NCI-H1048 (cell line): ENCODE measurements around the gene MELTF.

Source experiments
- DNase-seq: peaks from one replicate; lab custom pipeline; 2025; lab: John Stamatoyannopoulos, UW

The MELTF gene

DNA sequence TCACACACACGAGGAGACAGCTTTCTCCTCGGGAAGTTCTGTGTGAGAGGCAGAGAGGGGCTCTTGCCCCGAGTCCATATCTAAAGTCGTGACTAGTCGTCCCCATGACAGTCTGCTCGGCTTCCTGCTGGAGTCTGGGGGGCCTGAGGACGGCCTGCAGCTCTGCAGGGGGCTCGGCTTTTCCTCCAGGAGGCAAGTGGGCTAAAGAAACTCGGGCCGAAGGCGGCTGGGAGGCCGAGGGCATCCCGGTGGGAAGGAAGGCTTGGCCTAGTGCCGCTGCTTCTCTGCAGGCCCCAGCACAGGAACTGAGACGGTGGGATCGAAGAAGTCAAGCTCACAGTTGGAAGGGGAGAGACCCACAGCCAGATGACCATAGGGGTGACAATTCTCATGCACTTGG lies 35.6 kb downstream of the MELTF start:
- no peak for DNase-seq

DNA sequence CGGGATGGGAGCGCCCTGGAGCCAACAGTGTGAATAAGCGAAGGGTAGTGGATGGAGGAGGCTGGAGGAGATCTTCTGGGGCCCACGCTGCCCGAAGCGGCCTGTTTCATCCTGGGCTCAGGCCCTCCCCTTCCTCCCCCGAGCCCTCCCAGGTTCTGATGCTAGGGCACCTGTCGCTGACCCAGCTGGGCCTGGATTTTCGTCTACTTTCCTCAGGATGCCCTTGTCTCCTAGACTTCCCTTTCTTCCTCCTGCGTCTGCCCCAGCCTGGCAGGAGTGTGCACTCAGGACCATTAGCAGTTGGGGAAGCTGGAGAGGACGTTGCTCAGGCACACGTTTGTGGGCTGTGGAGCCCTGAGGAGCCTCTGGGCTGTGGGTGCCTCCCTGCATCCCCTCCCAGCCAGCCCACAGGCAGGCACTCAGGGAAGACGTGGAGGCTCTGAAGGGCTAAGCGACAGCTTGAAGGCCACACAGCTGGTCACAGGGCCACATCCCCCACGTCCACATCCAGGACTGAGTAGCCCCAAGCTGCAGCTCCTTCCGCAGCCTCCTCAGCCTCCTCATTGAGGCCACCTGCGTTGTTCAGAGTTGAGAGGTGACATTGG lies 37.1 kb downstream of the MELTF start:
- no peak for DNase-seq

DNA sequence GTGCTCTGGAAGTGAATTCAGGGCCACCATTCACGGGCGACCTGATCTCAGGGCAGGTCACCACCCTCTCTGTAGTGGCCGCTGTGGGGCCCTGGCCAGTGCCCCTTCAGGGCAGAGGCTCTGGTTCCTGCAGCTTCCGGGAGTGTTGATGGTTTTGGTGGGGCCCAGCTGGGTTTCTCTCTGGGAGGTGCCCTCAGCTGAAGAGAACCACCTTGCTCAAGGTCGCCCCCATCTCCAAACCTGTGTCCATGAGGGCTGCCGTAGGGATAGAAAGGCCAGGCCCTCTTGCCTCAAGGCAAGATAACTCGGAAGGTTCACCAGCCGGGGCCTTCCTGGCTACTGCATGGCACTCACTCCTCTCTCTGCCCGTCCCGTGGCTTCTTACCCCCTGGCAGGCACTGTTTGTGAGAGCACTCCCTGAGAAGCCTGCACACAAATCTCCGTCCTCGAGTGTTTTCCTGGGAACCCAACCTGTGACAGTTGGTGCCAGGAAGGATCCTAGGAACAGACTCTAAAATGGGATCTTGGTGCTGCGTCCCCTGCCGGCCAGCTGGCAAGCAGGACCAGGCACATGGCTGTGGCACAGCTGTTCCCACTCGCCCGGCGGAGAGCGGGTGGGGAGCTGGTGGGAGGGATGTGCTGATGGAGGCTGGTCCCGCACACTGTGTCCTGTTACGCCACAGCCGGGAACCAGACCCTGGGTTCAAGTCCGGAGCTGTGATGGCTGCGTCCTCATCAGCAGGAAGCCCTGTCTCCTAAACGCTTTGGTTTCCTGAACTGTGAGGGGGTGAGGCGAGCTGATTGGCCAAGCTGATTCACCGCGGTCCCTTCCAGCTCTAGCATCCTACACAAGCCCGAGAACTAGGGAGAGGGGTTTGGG lies 37.8 kb downstream of the MELTF start:
- DNase-seq = no peak

DNA sequence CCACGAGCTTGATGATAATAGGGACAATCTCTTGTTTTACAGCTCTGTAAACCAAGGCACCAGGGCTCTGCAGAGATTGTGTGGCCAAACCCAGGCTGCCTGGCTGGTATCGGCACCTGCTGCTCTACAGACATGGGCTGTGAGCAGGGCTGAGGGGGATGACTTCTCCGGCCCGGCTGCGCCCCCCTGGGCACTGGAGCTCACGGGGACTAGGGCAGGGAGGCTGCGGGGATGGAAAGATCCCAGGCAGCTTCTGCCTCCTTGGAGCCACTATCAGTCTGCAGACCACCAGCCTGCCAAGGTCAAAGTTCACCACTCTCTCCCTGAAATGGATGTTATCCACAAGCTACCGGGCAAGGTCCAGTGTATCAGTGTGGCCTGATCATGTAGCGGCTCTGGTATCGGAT lies 39.0 kb downstream of the MELTF start:
- DNase-seq = no peak

DNA sequence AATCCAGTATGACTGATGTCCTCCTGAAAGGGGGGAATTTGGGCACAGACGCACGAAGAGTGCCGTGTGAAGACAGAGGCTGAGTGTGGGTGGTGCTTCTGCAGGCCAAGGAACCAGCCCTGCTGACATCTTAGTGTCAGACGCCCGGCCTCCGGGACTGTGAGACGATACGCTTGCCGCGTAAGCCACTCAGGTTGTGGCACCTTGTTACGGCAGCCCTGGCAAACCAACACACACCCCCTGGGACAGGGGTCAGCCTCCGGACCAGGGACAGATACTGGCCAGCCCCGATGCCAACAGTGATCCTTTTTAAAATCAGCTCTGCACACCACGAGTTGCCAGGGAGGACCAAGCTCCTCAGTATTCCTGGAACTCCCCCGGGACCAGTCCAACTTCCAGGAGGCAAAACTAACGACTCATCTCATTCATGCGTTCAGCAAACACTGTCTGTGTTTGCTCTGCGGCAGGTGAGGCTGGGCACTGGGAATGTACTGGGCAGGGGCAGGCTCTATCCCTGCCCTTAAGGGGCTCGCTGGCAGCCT lies 39.8 kb downstream of the MELTF start:
- DNase-seq = no peak

DNA sequence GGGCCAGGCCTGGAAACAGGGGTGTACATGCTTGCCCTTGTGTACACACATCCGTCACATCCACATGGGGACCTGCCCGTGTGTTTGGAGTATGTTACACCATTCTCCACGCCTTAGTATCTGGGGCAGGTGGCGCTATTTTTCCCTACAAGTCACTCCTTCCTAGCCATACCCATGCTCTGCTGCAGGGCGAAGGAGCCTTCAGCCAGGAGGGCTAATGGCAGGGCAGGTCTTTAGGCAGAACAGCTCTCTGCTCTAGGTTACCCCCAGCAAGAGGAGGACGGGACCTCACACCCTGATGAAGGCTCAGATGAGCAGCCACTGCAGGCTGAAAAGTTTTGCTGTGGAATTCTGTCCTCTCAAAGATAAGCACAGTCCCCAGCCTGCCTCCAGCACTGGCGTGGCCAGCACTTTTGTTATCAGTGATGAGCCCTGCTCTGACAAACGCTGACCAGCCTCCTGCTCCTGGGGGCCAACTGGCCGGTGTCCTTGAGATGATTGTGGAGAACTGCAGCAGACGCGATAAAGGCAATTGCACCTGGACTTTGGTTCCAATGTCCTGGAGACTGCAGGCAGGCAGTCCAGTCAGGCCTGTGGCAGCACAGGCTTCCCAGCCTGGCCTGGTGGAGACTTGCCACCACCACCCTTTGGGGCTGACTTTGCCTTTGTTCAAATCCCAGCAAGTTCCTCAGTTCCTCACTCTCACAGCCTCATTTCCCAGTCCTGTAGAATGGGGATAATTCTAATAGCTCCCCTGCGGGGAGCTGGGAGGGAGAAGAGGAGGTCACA lies 41.2 kb downstream of the MELTF start:
- no peak for DNase-seq

DNA sequence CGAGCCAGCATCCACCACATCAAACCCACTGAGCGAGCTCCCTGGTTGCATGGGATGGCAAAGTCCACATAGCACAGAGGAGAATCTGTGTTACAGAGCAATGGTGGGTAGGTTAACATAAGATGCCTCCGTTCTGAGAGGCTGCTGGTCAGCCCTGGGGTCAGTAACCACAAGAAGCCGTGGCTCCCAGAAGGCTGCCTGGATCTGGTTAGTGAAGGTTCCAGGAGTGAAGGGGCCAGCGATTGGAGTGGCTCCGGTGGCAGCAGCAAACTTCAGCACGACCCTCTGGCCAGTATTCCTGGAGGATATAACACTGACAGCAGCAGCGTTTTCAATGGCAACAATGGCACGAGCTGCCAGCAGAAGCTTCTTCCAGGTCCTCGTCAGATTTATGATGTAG lies 42.6 kb downstream of the MELTF start:
- DNase-seq = no peak

DNA sequence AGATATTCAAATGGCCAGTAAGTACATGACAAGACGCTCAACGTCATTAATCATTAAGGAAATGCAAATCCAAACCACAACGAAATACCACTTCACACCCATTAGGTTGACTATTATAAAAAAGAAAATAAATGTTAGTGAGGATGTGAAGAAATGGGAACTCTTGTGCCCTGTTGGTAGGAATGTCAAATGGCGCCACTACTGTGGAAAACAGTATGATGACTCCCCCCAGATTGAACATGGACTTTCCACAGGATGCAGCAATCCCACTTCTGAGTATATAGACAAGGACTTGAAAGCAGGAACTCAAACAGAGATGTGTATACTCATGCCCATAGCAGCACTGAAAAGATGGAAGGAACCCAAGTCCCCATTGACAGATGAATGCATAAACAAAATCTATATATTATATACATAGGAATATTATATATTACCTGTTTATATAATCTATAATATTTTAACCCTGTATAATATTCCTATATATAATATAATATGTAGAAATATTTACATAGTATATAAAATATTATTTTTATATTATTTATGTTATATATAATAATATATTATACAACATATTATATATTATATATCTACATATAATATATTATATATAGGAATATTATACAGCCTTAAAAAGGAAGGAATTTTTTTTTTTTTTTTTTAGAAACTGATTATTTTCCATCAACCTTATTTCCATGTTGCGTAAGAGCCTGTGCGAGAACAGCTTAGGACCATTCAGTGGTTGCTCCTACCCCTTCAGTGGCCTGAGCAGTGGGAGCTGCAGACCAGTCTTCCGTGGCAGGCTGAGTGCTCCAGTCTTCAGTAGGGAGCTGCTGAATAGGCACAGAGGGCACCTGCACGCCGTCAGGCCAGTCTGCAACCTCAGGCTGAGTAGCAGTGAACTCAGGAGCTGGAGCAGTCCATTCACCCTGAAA lies 43.4 kb downstream of the MELTF start:
- DNase-seq = no peak

DNA sequence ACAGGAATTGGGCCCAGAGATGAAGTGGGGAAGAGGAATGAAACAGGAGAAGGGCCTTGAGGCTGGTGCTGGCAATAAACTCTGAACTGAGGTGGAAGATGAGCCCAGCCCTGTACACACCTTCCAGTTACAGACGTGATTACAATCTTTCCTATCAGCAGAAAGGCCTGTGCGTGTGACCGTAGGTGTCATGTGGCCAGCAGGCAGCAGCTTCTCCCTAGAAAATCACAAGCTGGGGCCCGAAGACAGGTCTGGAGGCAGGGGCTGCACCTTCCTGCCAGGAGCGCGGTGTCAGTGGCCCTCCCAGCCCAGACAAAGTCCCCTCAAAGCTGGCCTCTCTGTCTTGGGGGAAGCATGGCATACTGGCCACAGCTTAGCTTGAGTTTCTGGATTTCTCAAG lies 44.3 kb downstream of the MELTF start:
- no peak for DNase-seq

DNA sequence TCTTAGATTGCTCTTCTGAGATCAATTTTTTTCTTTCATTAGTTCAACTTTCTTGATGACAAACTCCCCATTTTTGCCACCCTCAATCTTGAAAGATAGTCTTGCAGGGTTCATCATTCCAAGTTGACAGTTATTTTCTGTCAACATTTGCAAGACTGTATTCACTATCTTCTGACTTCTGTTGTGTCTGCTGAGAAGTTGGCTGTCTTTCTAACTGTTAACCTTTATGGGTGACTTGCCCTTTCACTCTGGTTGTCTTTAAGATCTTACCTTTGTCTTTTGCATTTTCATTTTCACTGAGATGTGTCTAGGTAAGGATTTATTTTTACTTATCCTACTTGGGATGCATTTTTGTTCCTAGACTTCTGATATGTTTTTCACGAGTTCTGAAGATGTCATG lies 46.4 kb downstream of the MELTF start:
- DNase-seq = no peak

DNA sequence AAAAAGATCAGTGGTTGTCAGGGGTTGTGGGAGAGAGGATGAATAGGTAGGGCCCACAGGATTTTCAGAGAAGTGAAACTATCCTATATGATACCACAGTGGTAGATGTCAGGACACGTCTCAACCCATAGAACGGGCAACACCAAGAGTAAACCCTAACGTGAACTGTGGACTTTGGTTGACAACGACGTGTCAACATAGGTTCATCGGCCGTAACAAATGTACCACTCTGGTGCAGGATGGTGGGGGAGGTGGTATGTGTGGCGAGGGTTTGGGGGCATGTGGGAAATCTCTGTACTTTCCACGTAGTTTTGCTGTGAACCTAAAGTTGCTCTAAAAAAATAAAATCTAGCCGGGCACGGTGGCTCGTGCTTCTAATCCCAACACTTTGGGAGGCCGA lies 48.0 kb downstream of the MELTF start:
- no peak for DNase-seq

DNA sequence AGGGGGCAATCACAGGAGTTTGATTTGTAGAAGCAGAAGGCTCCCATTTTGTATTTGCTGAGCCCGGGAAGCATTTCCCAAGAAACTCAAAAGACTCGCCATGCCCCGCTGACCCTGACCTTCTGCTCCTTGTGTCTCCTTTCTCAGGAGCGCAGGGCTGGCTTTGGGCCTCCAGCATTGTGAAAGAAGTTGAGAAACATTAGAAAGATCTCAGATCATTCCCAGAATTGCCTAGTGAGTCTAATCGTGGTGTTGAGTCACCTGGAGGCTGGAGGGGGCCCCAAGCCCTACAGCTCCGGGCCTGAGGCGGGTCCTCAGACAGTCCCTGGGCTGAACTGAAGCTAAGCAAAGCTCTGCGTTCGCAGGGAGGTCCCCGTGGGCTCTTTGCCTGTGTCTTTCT lies 50.1 kb downstream of the MELTF start:
- DNase-seq = no peak

DNA sequence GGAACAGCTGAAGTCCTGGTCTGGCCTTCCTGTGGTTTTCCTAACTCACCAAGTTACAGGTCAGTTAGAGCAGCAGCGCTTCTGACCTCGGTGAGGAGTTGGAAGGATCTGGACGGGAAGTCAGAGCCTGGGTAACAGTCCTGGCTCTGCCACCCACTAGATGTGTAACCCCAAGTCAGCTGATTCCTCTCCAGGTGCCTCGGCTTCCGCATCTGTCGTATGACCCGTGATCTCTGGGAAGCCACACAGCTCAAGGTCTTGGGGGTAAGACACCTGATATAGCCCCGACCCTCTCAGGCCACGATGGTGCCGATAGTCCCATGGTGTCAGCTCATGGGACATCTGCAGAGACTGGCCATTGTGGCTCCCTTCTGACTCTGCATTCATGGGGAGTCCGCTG lies 52.7 kb downstream of the MELTF start:
- DNase-seq = no peak

DNA sequence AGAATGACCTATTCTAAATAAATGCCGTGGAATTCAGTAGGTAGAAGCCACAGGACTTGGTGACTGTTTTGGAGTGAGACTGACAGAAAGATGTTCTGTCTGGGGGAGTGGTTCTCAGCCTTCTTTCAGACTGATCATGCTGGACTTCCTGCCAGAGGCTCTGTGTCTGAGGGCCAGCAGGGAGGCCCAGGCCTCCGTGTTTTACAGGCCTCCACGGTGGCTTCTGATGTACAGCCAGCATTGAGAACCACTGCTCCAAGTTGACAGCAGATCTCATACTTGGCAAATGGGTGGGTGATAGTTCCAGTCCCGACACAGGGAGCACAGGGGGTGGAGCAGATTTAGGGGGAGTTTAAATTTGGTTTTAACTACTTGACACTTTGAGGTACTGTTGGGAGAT lies 54.3 kb downstream of the MELTF start:
- no peak for DNase-seq

DNA sequence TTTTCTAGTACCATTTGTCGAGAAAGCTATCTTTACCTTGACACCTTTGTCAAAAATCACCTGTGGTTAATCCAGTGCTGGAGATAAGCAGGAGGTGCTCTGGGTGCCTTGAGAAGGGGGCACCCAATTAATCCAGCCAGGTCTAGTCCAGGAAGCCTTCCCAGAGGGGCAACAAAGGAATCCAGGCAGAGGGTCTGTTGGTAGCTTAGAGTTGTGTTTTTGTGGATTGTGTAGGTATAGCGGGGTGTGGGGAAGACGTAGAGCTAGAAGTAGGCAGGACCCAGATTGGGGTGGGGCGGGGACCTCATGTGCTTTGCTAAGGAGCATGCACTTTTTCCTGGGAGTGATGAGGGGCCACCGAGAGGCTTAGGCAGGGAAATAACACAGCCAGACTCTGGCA lies 55.0 kb downstream of the MELTF start:
- DNase-seq = no peak

DNA sequence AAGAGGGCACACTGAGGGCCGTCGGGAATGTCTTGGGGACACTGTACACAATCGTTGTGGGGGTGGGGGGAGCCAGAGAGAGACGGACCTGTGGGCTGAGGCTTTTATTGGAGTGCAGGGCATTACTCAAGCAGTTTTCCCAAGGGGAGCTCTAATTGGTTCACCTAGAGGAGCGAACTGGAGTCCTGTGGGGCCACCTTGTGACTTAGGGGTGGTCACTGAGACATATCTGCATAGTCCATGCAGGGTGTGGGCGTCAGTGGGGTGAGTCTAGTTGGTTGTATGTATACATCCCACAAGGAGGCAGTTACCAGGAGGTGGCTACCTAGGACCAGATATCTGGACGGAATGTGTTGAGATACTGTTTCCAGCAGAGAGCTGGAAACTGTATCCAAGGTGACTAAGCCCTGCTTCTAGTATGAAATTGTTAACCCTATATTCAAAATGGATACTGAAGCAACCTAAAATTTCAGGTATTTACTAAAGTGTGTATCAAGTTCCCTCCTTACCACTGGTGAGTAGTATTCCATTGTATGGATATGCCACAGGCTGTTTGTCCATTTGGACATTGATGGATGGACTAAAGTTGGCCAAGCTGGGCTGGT lies 58.4 kb downstream of the MELTF start:
- DNase-seq = no peak

DNA sequence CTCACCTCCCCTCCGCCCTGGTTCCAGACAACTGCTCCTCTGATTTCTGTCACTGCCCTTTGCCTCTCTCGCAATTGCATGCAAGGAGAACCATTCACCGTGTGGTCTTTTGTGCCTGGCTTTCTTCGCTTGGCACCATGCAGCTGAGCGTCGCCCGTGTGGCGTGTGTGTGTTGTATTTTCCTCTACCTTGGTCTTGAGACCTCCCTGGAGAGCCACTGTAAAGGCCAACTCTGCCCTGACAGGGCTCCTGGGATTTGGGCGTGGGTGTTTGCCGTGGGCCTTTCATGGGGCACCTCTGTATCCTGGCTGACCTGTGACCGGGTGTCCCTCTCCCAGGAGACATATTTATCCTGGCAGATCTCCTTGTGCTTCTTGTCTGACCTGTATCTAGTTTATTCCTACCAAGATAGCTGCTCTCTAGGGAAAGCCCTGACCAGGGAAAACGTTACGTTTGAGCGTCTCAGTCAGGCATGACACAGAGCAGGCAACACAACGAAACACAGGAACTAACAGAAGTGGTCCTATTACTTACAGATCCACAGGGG lies 59.0 kb downstream of the MELTF start:
- DNase-seq = no peak

DNA sequence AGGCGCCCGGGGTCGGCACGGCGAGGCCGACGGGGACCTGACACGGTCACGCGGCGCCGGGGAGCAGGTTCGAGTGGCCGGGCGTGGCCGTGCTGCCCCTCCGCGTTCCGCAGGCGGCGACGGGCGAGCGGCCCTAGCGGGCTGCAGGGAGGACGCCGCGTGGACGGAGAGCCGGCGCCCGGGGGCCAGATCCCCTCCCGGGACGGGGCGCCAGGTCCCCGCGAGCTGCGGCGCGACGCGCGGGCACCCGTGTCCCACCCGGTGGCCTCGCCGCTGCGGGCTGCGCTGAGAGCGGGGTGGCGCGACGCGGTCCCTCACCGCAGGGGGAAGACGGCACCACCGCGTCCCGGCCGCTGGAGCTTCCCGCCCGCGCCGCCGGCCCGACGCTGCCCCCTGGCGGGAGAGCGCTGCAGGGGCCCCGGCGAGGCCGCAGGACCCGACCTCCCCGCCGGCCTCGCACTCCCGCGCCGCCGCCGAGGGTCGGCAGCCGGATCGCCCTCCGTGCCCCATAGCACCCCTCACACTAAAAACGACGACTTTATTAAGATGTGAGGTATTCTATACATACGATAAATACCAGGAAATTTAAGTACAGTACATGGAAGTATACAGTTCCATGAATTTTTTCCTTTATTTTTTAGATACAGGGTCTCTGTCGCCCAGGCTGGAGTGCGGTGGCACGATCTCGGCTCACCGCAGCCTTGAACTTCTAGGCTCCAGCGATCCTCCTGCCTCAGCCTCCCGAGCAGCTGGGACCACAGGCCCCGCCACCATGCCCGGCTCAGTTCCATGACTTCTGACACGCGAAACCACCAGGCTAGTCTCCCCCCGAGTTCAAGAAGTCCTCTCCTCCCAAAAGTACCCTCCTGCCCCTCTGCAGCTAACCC lies 59.7 kb downstream of the MELTF start:
- DNase-seq = peak; percentile 8

DNA sequence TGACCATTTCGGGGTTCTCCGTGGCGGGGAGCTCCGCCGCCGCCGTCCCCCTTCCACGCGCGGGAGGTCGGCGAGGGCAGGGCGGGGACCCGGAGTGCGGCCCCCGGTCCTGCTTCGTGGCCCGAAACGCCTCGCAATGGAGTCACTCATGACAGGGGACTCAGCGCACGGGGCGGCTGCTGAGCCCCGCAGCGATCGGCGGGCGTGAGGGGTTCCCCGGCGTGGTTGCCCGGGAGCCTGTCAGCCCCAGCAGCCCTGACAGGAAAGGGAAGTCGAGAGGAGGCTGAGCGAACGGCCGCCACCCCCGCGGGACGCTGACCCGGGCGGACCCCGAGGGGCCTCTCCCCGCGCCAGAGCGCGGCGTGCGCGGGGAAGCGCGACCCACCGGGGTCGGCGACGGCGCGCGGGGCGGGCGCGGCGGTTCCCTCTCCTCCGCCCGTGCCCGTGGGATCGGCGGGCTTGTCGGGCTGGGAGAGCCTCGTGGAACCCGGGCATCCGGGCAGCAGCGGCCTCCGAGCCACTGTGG lies 60.4 kb downstream of the MELTF start:
- DNase-seq = no peak
